ENCODE measurements around the gene SDK1. TPM values are rescaled to one million over a fixed set of nuclear protein-coding genes. Genes with fewer than 3 reads are reported as not detected.

The SDK1 gene
- total RNA-seq, 1 donor from 2014 or later = 37.6 TPM

DNA sequence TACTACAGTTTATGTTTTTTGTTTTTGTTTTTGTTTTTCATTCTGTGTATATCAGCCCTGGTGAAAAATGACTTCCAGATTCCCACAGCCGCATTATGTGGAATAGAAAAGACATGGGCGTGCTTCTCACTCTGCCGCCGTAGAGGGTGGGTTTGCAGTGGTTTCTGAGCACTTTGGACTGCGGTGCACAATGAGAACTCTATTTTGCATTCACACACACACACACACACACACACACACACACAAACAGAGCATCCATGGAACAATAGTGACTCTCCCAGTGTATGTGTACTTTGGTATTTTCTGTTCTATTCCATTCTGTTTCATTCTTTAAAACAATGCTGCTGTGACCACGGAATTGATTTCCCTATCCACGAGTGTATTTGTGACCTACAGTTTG is 723.8 kb downstream of the SDK1 start:
- Mint-ChIP-seq H3K27ac (peak overlapping the region; percentile 24), H3K27me3 (no peaks in the 10 kb centered on the region), H3K4me1 (ENCODE audit: low read depth) (peaks cover 25% of the 10 kb centered on the region), H3K36me3 (ENCODE audit: insufficient read depth) (peaks cover 34% of the 10 kb centered on the region), H3K9me3 (ENCODE audit: low read depth) (peaks cover 8% of the 10 kb centered on the region), H3K4me3 (ENCODE audit: low read depth) (no peak overlapping the region)
- TF ChIP-seq, protein P1, sequence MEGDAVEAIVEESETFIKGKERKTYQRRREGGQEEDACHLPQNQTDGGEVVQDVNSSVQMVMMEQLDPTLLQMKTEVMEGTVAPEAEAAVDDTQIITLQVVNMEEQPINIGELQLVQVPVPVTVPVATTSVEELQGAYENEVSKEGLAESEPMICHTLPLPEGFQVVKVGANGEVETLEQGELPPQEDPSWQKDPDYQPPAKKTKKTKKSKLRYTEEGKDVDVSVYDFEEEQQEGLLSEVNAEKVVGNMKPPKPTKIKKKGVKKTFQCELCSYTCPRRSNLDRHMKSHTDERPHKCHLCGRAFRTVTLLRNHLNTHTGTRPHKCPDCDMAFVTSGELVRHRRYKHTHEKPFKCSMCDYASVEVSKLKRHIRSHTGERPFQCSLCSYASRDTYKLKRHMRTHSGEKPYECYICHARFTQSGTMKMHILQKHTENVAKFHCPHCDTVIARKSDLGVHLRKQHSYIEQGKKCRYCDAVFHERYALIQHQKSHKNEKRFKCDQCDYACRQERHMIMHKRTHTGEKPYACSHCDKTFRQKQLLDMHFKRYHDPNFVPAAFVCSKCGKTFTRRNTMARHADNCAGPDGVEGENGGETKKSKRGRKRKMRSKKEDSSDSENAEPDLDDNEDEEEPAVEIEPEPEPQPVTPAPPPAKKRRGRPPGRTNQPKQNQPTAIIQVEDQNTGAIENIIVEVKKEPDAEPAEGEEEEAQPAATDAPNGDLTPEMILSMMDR (IDR thresholded peaks at IDR 0.05; ENCODE audit: unreplicated experiment) = no peak
- DNase-seq (ENCODE audit: low spot score, unreplicated experiment) = no peak

DNA sequence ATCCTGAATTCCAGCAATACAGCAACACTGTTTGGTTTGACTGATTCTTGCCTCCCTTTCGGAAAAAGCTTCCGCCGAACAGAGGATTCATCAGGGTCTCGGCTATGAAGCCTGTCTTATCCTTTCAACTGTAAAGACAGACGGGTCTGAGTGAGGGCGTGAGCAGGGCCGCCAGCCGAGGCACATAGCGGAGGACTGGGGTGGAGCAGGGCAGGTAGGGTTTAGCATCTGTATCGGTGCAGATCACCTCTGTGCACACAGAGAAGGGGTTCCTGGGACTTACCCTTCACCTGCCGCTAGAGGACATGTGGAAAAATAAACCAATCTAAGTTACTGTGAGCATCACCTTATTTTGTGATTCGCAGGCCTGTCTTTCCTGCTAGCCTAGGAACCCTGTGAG is 724.2 kb downstream of the SDK1 start:
- peak overlapping the region; percentile 24 for H3K27ac Mint-ChIP-seq
- TF ChIP-seq, protein P1 (IDR thresholded peaks at IDR 0.05; ENCODE audit: unreplicated experiment) = no peak
- H3K4me1 Mint-ChIP-seq (ENCODE audit: low read depth) = peaks cover 25% of the 10 kb centered on the region
- no peak overlapping the region for H3K4me3 Mint-ChIP-seq (ENCODE audit: low read depth)
- H3K36me3 Mint-ChIP-seq (ENCODE audit: insufficient read depth) = peaks cover 30% of the 10 kb centered on the region
- peaks cover 8% of the 10 kb centered on the region for H3K9me3 Mint-ChIP-seq (ENCODE audit: low read depth)
- DNase-seq (ENCODE audit: low spot score, unreplicated experiment) = no peak
- H3K27me3 Mint-ChIP-seq = no peaks in the 10 kb centered on the region

DNA sequence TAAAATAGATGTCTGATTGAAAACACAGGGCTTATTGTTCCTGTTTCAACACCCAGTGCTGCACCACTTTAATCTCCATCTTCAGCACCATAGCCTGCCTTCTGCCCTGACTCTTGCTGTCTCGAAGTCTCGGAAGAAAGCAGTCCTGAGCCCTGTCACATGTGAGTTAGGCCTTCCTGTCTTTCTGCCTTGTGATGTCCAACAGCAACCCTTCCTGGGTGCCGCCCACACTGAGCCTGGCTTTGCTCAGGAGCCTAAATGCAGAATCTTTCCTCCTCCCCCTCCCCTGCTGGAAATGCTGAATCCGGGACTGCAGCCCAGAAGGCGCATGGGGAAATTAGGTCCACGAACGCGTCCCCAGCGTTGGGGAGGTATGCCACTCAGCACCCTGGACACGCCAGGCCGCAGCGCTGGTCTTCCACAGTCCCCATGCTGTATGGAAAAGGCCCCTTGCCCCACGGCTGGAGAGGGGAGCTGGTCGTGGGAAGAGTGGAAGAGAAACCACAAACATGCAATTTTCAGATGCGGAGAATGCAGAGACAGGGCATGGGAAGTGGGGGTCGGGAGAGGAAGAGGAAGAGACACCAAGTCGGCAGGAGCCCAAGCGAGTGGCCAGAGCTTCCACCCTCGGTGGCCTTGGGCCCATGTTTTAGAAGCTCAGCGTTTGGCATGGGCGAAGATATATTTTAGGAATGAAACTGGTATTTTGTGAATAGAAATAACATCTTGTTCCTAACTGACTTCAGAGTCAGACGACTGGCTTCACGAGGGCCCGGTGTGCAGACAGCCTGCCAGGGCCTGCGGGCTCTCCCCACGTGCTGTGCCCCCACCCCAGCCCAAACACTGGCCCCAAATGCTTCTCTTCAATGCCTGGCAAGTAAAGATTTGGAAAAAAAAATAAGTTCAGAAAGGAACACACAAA is 724.9 kb downstream of the SDK1 start:
- Mint-ChIP-seq H3K9me3 (ENCODE audit: low read depth) (peaks cover 3% of the 10 kb centered on the region), H3K4me1 (ENCODE audit: low read depth) (peaks cover 25% of the 10 kb centered on the region), H3K27ac (no peak overlapping the region), H3K27me3 (no peaks in the 10 kb centered on the region), H3K36me3 (ENCODE audit: insufficient read depth) (peaks cover 23% of the 10 kb centered on the region), H3K4me3 (ENCODE audit: low read depth) (no peak overlapping the region)
- no peak for DNase-seq (ENCODE audit: low spot score, unreplicated experiment)
- TF ChIP-seq, protein P1 (IDR thresholded peaks at IDR 0.05; ENCODE audit: unreplicated experiment) = no peak

DNA sequence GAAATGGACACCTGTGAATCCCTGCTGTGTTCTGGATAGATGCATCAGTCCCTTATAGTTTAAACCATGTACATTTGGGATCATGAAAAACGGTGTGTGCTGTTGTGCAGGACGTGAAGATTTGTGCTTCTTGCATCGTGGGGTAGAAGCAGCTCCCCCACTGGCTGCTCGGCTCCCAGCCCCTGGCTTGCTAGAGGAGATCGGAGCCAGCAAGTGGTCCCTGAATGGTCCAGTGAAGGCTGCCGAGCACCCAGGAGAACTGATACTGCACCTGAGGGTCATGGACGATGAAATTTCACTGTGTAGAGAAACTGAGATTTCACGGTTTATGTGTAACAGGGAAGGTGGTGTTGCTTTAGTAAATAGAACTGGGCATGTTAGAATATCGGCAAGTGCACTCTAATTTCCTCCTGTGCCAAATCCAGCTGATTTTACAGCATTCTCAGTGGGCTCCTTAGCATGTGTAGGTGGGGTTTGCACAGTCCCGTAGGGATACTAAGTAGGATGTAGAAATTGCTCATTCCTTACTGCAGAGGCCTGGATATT is 726.0 kb downstream of the SDK1 start:
- Mint-ChIP-seq H3K4me3 (ENCODE audit: low read depth) (no peak overlapping the region), H3K27me3 (no peaks in the 10 kb centered on the region), H3K4me1 (ENCODE audit: low read depth) (peaks cover 25% of the 10 kb centered on the region), H3K9me3 (ENCODE audit: low read depth) (no peaks in the 10 kb centered on the region), H3K27ac (peak overlapping the region; percentile 56), H3K36me3 (ENCODE audit: insufficient read depth) (peaks cover 19% of the 10 kb centered on the region)
- no peak for DNase-seq (ENCODE audit: low spot score, unreplicated experiment)
- TF ChIP-seq, protein P1 (IDR thresholded peaks at IDR 0.05; ENCODE audit: unreplicated experiment) = no peak

DNA sequence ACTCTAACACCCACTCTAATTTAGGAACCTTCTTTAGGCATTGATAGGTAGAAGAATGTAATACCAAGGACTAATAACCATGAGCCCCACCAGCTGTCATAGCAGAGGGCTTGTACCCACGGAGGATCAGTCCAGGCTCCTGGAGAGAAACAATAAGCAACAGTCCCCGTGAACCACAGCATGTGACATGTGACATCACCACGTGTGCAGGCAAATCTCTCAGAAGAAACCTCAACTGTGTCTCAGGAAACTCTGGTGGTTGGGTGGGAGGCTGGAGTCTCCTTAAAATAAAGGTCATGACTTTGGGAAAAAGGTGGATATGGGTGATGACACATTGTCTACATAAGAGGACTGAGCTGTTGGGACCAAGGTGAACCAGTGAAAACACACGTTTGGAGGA is 727.2 kb downstream of the SDK1 start:
- H3K9me3 Mint-ChIP-seq (ENCODE audit: low read depth) = peaks cover 6% of the 10 kb centered on the region
- H3K27me3 Mint-ChIP-seq = no peaks in the 10 kb centered on the region
- peak overlapping the region; percentile 41 for H3K27ac Mint-ChIP-seq
- DNase-seq (ENCODE audit: low spot score, unreplicated experiment) = no peak
- TF ChIP-seq, protein P1 (IDR thresholded peaks at IDR 0.05; ENCODE audit: unreplicated experiment) = no peak
- peaks cover 22% of the 10 kb centered on the region for H3K36me3 Mint-ChIP-seq (ENCODE audit: insufficient read depth)
- H3K4me3 Mint-ChIP-seq (ENCODE audit: low read depth) = no peak overlapping the region
- H3K4me1 Mint-ChIP-seq (ENCODE audit: low read depth) = peaks cover 21% of the 10 kb centered on the region
